Liver (tissue), 9 donors: Measurements from ENCODE around the gene MYO5C. TPM values are rescaled to one million over a fixed set of nuclear protein-coding genes. Genes with fewer than 3 reads are reported as not detected.
A peak's percentile ranks its signal among the peaks of the same experiment; 100 is the strongest.

Experiments used
- DNase-seq: peaks from one replicate; pipeline ENCODE4 v3.0.0-alpha.2; 2017; ENCODE audit warnings: low spot score
- H3K27ac ChIP-seq, 2 donors: one replicate each; pipeline ENCODE4 v1.7.0; 2013; ENCODE audit warnings: inconsistent platforms in 2 of 2, low read length in 2 of 2, control low read depth in 1 of 2, low read depth in 1 of 2, mild to moderate bottlenecking in 1 of 2
- H3K27me3 ChIP-seq, 4 donors: one replicate each; pipeline versions ENCODE4 v1.6.1 to v1.7.0; 2013; ENCODE audit warnings: low read length in 3 of 4, inconsistent platforms in 1 of 4, mild to moderate bottlenecking in 1 of 4, moderate library complexity in 1 of 4; ENCODE audit not compliant: control insufficient read depth in 4 of 4, insufficient read depth in 4 of 4
- H3K36me3 ChIP-seq, 4 donors: one replicate each; pipeline versions ENCODE4 v1.6.1 to v1.7.0; 2013; ENCODE audit warnings: low read length in 3 of 4, mild to moderate bottlenecking in 3 of 4, low read depth in 1 of 4, moderate library complexity in 1 of 4; ENCODE audit not compliant: control insufficient read depth in 4 of 4, insufficient read depth in 3 of 4
- H3K4me1 ChIP-seq, 4 donors: one replicate each; pipeline versions ENCODE4 v1.6.1 to v1.7.0; 2013; ENCODE audit warnings: low read length in 3 of 4, mild to moderate bottlenecking in 3 of 4, moderate library complexity in 1 of 4; ENCODE audit not compliant: control insufficient read depth in 4 of 4, insufficient read depth in 4 of 4
- H3K4me3 ChIP-seq, 3 donors: one replicate each; pipeline versions ENCODE4 v1.6.1 to v1.7.0; 2013; ENCODE audit warnings: low read length in 3 of 3, control low read depth in 1 of 3, low read depth in 1 of 3, mild to moderate bottlenecking in 1 of 3
- H3K9ac ChIP-seq, 2 donors: one replicate each; pipeline ENCODE4 v1.7.0; 2013; ENCODE audit warnings: low read length in 2 of 2, mild to moderate bottlenecking in 2 of 2, moderate library complexity in 2 of 2, control low read depth in 1 of 2, low read depth in 1 of 2
- H3K9me3 ChIP-seq, 4 donors: one replicate each; pipeline versions ENCODE4 v1.6.1 to v1.7.0; 2013; ENCODE audit warnings: low read length in 3 of 4; ENCODE audit not compliant: control insufficient read depth in 4 of 4
- EGR1 ChIP-seq, 2 donors: IDR thresholded peaks; 2 replicates each; pipeline ENCODE4 v1.6.1; 2016 to 2018; ENCODE audit warnings: antibody characterized with exemption in 2 of 2, low read depth in 2 of 2
- FOXA1 ChIP-seq: IDR thresholded peaks from 2 replicates; pipeline ENCODE4 v1.6.1; 2016; ENCODE audit warnings: antibody characterized with exemption
- FOXA2 ChIP-seq: IDR thresholded peaks from 2 replicates; pipeline ENCODE4 v1.6.1; 2016; ENCODE audit warnings: antibody characterized with exemption
- GABPA ChIP-seq, 2 donors: IDR thresholded peaks in 1 of 2; conservative IDR thresholded peaks in 1 of 2; 2 replicates each; pipeline ENCODE4 v1.6.1; 2016; ENCODE audit warnings: antibody characterized with exemption in 2 of 2, mild to moderate bottlenecking in 1 of 2, moderate library complexity in 1 of 2
- HNF4A ChIP-seq, 2 donors: conservative IDR thresholded peaks; 2 replicates each; pipeline ENCODE4 v1.6.1; 2016; ENCODE audit warnings: antibody characterized with exemption in 2 of 2, mild to moderate bottlenecking in 2 of 2
- HNF4G ChIP-seq: IDR thresholded peaks from 2 replicates; pipeline ENCODE4 v1.6.1; 2016; ENCODE audit warnings: antibody characterized with exemption
- JUND ChIP-seq, 2 donors: IDR thresholded peaks; 2 replicates each; pipeline ENCODE4 v1.6.1; 2016; ENCODE audit warnings: antibody characterized with exemption in 2 of 2
- NR2F2 ChIP-seq: IDR thresholded peaks from 2 replicates; pipeline ENCODE4 v1.6.1; 2016; ENCODE audit warnings: antibody characterized with exemption
- RAD21 ChIP-seq, 2 donors: IDR thresholded peaks; 2 replicates each; pipeline ENCODE4 v1.6.1; 2016; ENCODE audit warnings: antibody characterized with exemption in 2 of 2, mild to moderate bottlenecking in 2 of 2
- RXRA ChIP-seq, 2 donors: IDR thresholded peaks; 2 replicates each; pipeline ENCODE4 v1.6.1; 2017 to 2018; ENCODE audit warnings: antibody characterized with exemption in 2 of 2, mild to moderate bottlenecking in 1 of 2
- SP1 ChIP-seq: IDR thresholded peaks from 2 replicates; pipeline ENCODE4 v1.6.1; 2018; ENCODE audit warnings: antibody characterized with exemption, mild to moderate bottlenecking
- TAF1 ChIP-seq: conservative IDR thresholded peaks from 2 replicates; pipeline ENCODE4 v1.6.1; 2016; ENCODE audit warnings: antibody characterized with exemption, mild to moderate bottlenecking
- YY1 ChIP-seq: IDR thresholded peaks from 2 replicates; pipeline ENCODE4 v1.6.1; 2016; ENCODE audit warnings: antibody characterized with exemption, mild to moderate bottlenecking
- WGBS: extraction: QIAGEN DNeasy Blood & Tissue Kit; methylation state at CpG from one replicate; pipeline ENCODE4 v1.1.7; 2013; 5-methylcytosine and 5-hydroxymethylcytosine counted together
- polyA plus RNA-seq, 2 donors: library from polyadenylated mRNA; stranded (reverse) in 1 of 2; unstranded in 1 of 2; fragments of 200-250 nt in 1 of 2; fragments of >200 nt in 1 of 2; fragmentation: Nextera tagmentation in 1 of 2; extraction: Ambion mirVana in 1 of 2; gene quantifications; one replicate each; pipeline versions ENCODE4 v1.2.1 to v1.2.3, GENCODE V29; 2013 to 2015
- total RNA-seq, 2 donors: library from RNA; depleted of rRNA; stranded (reverse); fragments of >200 nt; gene quantifications; one replicate each; pipeline ENCODE4 v1.2.3, GENCODE V29; 2014
- TF ChIP-seq, protein P1 (sequence below): fragments of 150-350 bp; IDR thresholded peaks from 2 replicates; pipeline ENCODE4 v1.5.1; 2017; ENCODE audit warnings: improper control_type of control experiment, low read depth, low read length; ENCODE audit not compliant: missing input control
- TF ChIP-seq, protein P2 (sequence below): IDR thresholded peaks from 2 replicates; pipeline ENCODE4 v1.6.1; 2016; ENCODE audit warnings: antibody characterized with exemption
- TF ChIP-seq, protein P3 (sequence below): IDR thresholded peaks from 2 replicates; pipeline ENCODE4 v1.6.1; 2016; ENCODE audit warnings: antibody characterized with exemption, mild to moderate bottlenecking
- TF ChIP-seq, protein P4 (sequence below): IDR thresholded peaks from 2 replicates; pipeline ENCODE4 v1.6.1; 2016; ENCODE audit warnings: antibody characterized with exemption
- TF ChIP-seq, protein P5 (sequence below): IDR thresholded peaks from 2 replicates; pipeline ENCODE4 v1.6.1; 2016; ENCODE audit warnings: antibody characterized with exemption
- donor health status: healthy.
- donor health status: healthy.
- donor health status: healthy.
- donor health status: healthy.
- donor health status: healthy.

MYO5C gene
- total and polyA plus RNA-seq, 4 donors = 1.9 to 8.6 (median 3.0) TPM

DNA sequence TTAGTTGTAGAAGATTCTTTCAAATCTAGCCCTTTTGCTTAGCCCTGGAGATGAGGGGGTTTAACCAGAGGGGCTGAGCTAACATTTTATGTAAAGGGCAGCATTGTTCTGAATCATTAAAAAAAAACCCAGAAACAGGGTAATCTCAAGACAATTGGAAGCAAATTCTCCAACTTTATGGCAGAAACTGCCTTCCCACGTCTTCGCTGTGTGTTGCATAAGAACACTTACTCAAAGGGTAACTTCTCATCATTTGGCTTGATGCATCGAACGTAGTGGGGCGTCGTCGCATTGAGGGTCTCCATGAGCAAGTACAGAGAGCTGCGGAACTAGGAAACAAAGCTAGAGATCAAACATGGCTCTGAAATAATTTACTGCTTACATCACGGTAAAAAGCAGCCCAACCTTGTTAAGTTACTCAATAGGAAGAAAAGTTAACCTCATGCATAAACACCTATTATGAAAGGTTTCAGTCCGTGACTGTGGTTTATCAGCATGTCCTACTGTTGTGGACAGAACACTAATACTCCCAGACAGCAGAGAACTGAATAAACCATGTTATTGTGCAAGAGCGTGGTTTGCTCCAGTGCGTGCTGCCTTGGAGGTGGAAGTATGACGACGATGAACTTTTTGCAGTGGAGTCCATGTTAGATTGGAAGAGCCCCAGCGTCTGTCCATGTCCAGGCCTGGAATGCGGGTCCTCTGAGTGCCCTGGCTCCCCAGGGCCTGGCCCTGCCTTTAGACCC is 48.7 kb downstream of the MYO5C start:
- Histone ChIP-seq H3K4me3 (no peak overlapping the region), H3K27me3 (no peaks in the 10 kb centered on the region), H3K36me3 (peaks cover 0 to 13% (median 3%) of the 10 kb centered on the region in 4 donors), H3K9ac (no peak overlapping the region), H3K27ac (no peak overlapping the region), H3K4me1 (no peaks in the 10 kb centered on the region), H3K9me3 (no peaks in the 10 kb centered on the region)
- TF ChIP-seq FOXA1 = no peak
- TF ChIP-seq SP1 = peak; percentile 18
- 85% methylated on average over 16 of the region's 16 CpGs for WGBS
- no peak for DNase-seq

DNA sequence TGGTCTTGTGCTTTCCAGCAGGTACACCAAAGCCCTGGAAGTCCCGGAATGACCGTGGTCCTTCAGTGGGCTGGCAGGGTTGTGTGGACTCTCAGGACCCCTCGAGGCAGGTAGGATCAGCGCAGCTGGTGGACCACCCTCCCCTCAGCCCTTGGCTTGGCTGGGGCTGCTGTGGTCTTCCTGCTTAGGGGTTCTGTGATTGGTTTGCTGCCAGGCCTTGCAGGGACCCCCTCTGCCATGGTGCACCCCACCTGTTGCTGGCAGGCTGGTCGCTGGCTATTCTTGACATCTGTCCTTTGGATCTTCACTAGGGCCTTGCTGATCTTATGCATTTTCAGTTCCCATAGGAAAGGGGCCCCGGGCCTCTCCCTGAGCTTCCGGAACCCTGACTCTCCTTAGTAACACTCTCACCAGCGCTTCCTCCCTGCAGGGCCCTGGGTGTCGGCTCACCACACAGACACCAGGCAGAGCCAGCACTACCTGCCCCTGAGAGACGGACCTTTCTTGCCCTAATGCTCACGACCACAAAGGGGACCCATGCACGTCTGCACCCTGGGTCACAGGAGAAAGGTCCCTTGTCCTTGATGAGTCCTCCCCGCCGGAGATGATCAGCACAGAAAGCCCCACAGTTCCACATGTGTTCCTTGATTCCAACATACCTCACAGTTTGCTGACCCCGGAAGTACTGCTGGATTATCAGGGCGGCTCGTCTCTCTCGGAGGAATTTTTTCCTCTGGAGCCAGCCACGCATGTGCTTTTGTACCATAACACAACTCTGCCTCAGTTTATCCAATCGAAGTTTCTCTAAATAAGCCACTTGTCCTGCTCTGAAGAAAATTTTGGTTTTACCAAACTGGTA is 51.7 kb downstream of the MYO5C start:
- H3K27me3 ChIP-seq = no peaks in the 10 kb centered on the region
- H3K9ac ChIP-seq = no peak overlapping the region
- TF ChIP-seq, protein P1, sequence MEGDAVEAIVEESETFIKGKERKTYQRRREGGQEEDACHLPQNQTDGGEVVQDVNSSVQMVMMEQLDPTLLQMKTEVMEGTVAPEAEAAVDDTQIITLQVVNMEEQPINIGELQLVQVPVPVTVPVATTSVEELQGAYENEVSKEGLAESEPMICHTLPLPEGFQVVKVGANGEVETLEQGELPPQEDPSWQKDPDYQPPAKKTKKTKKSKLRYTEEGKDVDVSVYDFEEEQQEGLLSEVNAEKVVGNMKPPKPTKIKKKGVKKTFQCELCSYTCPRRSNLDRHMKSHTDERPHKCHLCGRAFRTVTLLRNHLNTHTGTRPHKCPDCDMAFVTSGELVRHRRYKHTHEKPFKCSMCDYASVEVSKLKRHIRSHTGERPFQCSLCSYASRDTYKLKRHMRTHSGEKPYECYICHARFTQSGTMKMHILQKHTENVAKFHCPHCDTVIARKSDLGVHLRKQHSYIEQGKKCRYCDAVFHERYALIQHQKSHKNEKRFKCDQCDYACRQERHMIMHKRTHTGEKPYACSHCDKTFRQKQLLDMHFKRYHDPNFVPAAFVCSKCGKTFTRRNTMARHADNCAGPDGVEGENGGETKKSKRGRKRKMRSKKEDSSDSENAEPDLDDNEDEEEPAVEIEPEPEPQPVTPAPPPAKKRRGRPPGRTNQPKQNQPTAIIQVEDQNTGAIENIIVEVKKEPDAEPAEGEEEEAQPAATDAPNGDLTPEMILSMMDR = no peak
- TF ChIP-seq RAD21 (IDR thresholded peaks at IDR 0.05) (no peak), JUND (IDR thresholded peaks at IDR 0.05) (no peak), TAF1 (no peak), FOXA1 (no peak), FOXA2 (no peak), HNF4A (conservative IDR thresholded peaks at IDR 0.05) (no peak), SP1 (no peak), GABPA (IDR thresholded peaks at IDR 0.05 in 1 of 2, conservative IDR thresholded peaks at IDR 0.05 in 1 of 2) (no peak), EGR1 (IDR thresholded peaks at IDR 0.05; ENCODE audit: low read depth in 2 of 2) (no peak), RXRA (IDR thresholded peaks at IDR 0.05) (no peak), NR2F2 (no peak), YY1 (no peak), HNF4G (no peak)
- TF ChIP-seq, protein P2, sequence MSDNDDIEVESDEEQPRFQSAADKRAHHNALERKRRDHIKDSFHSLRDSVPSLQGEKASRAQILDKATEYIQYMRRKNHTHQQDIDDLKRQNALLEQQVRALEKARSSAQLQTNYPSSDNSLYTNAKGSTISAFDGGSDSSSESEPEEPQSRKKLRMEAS = no peak
- TF ChIP-seq, protein P3, sequence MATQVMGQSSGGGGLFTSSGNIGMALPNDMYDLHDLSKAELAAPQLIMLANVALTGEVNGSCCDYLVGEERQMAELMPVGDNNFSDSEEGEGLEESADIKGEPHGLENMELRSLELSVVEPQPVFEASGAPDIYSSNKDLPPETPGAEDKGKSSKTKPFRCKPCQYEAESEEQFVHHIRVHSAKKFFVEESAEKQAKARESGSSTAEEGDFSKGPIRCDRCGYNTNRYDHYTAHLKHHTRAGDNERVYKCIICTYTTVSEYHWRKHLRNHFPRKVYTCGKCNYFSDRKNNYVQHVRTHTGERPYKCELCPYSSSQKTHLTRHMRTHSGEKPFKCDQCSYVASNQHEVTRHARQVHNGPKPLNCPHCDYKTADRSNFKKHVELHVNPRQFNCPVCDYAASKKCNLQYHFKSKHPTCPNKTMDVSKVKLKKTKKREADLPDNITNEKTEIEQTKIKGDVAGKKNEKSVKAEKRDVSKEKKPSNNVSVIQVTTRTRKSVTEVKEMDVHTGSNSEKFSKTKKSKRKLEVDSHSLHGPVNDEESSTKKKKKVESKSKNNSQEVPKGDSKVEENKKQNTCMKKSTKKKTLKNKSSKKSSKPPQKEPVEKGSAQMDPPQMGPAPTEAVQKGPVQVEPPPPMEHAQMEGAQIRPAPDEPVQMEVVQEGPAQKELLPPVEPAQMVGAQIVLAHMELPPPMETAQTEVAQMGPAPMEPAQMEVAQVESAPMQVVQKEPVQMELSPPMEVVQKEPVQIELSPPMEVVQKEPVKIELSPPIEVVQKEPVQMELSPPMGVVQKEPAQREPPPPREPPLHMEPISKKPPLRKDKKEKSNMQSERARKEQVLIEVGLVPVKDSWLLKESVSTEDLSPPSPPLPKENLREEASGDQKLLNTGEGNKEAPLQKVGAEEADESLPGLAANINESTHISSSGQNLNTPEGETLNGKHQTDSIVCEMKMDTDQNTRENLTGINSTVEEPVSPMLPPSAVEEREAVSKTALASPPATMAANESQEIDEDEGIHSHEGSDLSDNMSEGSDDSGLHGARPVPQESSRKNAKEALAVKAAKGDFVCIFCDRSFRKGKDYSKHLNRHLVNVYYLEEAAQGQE = no peak
- TF ChIP-seq, protein P4, sequence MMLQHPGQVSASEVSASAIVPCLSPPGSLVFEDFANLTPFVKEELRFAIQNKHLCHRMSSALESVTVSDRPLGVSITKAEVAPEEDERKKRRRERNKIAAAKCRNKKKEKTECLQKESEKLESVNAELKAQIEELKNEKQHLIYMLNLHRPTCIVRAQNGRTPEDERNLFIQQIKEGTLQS = no peak
- TF ChIP-seq, protein P5, sequence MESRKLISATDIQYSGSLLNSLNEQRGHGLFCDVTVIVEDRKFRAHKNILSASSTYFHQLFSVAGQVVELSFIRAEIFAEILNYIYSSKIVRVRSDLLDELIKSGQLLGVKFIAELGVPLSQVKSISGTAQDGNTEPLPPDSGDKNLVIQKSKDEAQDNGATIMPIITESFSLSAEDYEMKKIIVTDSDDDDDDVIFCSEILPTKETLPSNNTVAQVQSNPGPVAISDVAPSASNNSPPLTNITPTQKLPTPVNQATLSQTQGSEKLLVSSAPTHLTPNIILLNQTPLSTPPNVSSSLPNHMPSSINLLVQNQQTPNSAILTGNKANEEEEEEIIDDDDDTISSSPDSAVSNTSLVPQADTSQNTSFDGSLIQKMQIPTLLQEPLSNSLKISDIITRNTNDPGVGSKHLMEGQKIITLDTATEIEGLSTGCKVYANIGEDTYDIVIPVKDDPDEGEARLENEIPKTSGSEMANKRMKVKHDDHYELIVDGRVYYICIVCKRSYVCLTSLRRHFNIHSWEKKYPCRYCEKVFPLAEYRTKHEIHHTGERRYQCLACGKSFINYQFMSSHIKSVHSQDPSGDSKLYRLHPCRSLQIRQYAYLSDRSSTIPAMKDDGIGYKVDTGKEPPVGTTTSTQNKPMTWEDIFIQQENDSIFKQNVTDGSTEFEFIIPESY = no peak
- no peak overlapping the region for H3K4me3 ChIP-seq
- no peaks in the 10 kb centered on the region for H3K4me1 ChIP-seq
- 85% methylated on average over 20 of the region's 20 CpGs for WGBS
- no peak overlapping the region for H3K27ac ChIP-seq
- H3K36me3 ChIP-seq = peaks cover 0 to 13% (median 3%) of the 10 kb centered on the region in 4 donors
- H3K9me3 ChIP-seq = no peaks in the 10 kb centered on the region
- DNase-seq = no peak
